Right ventricle myocardium superior (tissue), 1 donor: ENCODE data around the gene UROS. TPM values are rescaled to one million over a fixed set of nuclear protein-coding genes. Genes with fewer than 3 reads are reported as not detected.

Experiments used
- ATAC-seq: fragments of 200-7000 bp; cut with Tn5 transposase; one replicate; pipeline ENCODE4 v1.9.1; 2020; ENCODE audit warnings: mild to moderate bottlenecking; ENCODE audit not compliant: poor library complexity
- DNase-seq: peaks from one replicate; pipeline ENCODE4 v3.0.0-alpha.2; 2020
- intact Hi-C: fragments of 100-400 bp; cut with DNase I; formaldehyde crosslinking; loops from one replicate; pipeline ENCODE4 v1.11.2; 2022
- long read RNA-seq: library from polyadenylated mRNA; unstranded; transcript quantifications from one replicate; pipeline ENCODE4 v2.0.0, GENCODE V29; 2021
- total RNA-seq: library from RNA; stranded (reverse); fragmentation: NEBNext Ultra II Directional; extraction: Animal tissue kit (Norgen Biotek cat#: 25700); gene quantifications from one replicate; pipeline ENCODE4 v1.2.1, GENCODE V29; 2021
- donor health status: DM: no; HTN: yes; CAD: no; lungs with severe emphysema.

Gene UROS
- total RNA-seq = 73.9 TPM
- long read RNA-seq, transcript UROS-204 (10 exons, 1,342 nt) = major isoform, 120 of 166 reads
- long read RNA-seq, partial matches to known transcripts = 3 of 166 reads
- long read RNA-seq, other reads (novel, unspliced or antisense) = 38 of 166 reads

DNA sequence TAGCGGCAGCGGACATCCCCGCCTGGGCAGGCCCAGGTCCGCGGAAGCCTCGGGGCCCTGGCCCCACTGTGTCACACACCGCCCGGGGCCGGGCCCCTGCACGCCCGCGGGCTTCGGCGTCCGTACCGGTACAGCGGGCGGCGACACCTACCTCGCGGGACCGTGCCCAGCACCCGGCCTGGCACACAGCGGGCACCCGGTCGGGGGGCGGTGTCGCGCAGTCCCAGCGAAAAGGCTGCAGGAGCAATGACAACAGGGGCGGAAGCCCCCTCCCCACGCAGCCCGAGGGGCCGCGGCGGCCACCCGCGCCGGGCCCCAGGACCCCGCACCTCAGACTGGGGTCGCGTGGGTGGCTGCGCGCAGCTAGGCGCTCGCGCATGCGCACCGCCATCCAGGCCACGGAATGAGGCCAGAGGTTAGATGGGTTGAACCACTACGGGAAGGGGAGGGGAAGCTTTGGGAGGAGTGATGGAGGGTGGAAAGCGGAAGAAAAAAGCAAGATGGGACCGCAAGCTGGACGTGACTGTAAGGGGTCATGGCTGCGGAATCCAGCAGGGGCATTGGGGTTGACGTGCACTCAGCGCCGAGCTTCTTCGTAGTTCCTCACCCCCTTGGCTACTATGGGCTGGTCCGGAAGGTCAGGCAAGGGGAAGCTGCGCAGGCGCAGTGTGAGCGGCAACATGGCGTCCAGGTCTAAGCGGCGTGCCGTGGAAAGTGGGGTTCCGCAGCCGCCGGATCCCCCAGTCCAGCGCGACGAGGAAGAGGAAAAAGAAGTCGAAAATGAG is at the start of gene UROS, which contains the start of gene BCCIP:
UROS (minus strand) TSS at position 381 of the 785 bp plus-strand sequence. CDS start 6,759 bp downstream, outside the sequence.
BCCIP (plus strand) TSS at position 669 of the 785 bp plus-strand sequence; CDS start at position 681, 12 bp downstream.
- intact Hi-C loops = loop anchor here (10.0 kb wide), 1 partner anchor 88 kb away; no protein-coding TSS in a partner anchor
- ATAC-seq (peak; percentile 98), DNase-seq (peak; percentile 96)

DNA sequence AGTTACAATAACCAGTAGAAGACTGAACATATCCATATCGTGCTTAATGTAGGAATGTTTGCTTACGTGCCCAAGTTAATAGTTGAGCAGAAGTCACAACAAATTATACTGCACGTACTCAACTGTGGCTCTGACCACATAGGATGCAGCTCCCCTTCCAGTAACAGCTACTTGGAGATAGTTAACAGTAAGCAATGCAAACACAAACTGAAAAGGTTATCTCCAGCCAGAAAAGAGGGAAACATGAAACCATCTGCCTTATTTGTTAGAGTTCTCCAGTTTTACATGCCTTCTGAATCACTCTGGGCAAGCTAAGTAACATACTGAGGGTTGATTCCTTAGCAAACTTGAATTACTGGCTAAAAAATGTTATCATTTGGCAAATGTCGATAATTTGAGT is 48.3 kb upstream of the UROS start:
- no peak for ATAC-seq
- intact Hi-C loops = loop anchor here (5.0 kb wide), 1 partner anchor 111 kb away; no protein-coding TSS in a partner anchor
- DNase-seq = no peak

DNA sequence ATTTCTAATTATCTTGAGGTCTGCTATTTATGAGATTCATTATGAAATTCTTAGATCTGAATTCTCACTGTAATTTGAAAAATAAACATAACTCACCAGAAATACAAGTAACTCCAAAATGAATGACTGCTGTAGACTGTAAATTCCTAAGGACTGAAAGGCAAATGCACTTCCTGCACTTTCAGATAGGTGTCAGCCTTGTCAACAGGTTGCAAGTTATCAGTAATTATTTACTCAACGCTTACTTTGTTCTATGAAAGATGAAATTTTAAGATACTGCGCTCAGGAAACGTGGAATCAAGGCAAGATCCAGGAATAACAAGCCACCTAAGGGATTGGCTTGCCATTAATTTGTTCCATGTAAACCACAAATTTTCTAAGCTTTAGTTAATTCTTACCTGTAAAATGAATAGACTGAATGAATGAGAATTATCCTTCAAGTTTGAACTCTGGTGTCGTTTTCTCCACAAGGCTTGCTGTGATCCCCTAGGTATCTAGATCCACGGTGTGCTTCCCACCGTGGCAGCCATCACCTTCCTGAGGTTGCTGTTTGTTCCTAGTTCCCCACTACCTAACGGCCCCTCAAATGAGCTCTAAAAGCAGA is 45.4 kb upstream of the UROS start:
- no peak for ATAC-seq

DNA sequence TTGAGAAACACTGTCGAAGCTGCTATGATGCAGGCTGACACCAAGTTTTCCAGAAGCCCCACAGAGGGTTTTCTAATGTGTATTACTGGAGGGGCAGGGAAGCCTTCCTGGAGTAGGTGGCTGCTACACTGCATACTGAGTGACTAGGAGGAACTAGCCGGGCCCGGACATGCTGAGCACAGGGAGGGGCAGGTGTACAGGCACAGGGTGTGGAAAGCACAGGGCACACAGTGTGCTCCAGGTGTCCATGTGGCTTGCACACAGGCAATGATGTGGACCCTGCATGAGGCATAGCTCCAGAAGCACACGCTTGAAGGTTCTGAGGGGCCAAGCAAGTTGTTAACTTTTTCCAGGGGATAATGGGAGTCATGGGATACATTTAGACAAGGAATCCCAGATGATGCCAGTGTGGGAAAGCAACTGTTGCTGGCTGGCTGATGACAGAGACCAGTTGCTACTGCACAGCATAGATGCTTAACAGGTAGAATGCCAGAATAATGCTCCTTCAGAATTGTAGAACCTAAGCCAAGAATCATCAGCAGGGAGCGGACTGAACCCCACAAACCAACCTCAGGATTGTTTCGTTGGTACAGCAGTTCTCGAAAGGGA is 43.5 kb upstream of the UROS start:
- no peak for ATAC-seq
- DNase-seq = no peak
- intact Hi-C loops = no loop called here

More for the DNA sequence above, 45.4 kb upstream of the UROS start:
- no peak for DNase-seq
- intact Hi-C loops = no loop called here

DNA sequence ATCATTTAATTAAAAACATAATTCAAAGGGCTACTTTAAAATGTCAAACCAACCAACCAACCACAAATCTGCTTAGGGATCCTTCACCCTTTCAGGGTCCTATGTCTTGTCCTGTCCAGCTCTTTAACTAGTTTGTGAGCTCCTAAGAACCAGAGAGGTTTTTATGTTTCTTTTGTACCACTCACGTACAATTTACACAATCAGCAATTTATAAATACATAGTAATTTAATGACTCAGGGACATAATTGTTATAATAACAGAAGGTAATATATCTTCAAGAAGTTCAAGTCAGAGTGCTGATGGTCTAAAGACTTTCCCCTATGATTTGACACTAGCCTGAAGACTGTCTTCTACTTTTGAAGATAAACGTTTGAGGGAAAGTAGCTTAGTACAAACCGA is 42.1 kb upstream of the UROS start:
- ATAC-seq = no peak
- DNase-seq = no peak
- intact Hi-C loops = no loop called here

DNA sequence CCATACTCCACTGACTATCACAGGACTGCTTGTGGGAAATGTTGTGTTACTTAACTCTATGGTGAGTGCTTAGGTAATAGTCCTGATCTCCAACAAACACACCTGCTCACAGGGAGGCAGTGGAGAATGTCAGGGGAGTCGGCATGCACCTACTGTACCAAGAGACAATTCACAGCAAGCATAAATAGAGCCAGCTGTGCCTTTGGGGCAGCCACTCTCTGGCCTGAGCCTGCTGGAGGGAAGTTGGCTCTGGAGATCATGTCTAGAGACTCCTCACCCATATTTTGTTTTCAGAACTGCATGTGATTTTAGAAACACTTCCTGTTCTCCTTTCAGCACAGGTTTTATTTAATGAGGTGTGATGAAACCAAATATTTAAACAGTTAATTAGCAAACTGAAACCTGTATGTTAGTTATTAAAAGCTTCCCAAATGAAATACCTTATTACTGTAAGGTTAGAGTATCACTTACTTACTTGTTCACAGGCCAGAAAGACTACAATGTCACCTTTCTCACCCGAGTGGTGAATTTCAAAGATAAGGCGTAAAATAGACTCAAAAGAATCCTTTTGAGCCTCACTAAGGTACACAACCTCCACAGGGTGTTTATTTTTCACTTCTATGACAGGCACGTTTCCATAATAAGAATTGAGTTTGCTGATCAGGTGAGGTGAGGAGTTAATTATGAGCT is 36.2 kb upstream of the UROS start:
- DNase-seq (no peak), ATAC-seq (no peak)
- intact Hi-C loops = no loop called here

DNA sequence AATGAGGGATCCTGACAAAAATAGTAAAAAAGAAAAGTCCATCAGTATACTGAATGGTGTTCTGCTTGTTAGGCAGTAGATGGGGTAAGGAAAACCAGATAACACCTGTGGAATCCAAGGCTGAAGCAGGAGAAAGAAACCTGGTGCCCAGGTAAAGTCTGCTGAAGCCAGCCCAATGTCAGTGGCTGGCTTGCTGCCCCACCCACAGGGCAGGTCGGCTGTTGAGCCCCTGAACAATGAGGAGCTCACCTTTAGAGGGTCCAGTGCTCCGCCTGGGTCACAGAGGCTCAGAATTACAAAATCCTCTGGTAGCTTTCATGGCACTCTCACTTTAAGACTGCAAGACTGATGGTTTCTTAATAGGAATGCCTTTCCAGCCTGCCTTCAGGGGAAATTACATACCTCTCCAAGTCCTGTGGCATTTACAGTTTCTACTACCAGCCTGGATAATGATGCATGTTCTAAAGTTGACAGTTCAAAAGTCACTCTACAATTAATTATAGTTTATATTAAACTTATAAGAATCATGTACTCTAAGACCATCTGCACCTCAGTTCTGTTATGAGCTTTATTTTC is 34.2 kb upstream of the UROS start:
- intact Hi-C loops = no loop called here
- DNase-seq (no peak), ATAC-seq (no peak)

DNA sequence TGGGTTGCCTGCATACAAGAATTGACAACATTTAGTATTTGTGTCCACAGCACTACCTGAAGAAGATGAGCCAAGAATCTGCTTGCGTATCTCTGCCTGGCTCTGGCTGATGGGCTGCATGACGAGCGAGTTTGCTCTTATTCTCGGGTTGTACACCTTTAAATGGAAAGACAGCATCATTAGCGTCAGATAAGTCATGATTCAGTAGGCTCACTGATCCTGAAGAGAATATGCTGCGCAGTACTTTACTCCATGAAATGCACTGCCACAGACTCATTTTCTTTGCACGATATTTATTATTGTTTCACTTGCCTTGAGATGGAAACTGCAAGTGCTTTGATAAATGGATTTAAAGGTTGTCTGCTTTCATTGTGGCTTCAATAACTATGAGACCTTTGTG is 29.4 kb upstream of the UROS start:
- intact Hi-C loops = no loop called here
- ATAC-seq (no peak), DNase-seq (no peak)

DNA sequence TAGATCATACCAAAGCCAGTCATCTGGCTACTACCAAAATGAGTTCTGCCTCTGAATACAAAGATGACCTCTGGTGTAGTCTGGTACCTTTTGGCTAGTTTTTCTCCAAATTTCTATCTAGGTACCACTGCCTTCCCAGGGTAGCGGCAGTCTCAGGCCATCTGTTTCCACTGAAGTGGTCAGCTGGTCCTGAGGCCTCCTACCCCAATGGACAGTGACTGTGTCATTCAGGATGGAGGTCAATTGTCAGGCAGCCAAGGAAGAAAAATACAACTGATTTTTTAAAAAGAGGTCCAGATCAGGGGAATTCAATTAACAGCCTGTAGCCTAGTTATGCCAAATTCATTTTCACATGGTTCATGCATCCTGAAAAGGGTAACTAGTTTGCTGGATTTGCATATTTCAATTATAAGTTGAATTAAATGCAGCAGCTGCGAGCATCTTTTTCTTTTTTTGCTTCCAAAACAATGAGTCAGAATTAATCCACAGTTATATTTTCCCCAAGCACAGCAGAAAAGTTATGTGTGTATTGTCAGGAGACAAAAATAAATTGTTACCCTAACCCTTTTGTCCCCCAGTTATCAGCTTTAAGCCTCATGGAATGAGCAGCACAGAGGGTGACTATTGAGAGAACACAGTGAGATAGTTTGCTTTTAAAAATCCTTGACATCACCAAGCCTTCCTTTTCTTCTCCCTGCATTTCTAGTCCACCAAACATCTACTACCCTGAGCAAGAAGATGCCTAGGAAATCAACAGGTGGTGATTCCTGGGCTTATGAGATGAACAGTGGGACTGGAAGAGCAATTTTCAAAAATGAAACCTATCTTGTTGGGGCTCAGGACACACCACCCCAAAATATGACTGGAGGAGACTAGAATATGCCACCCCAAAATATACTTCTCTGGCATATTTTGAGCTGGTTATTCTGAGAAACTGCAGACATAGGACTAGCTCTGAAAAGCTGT is 28.0 kb upstream of the UROS start:
- no peak for ATAC-seq
- DNase-seq = no peak
- intact Hi-C loops = no loop called here

DNA sequence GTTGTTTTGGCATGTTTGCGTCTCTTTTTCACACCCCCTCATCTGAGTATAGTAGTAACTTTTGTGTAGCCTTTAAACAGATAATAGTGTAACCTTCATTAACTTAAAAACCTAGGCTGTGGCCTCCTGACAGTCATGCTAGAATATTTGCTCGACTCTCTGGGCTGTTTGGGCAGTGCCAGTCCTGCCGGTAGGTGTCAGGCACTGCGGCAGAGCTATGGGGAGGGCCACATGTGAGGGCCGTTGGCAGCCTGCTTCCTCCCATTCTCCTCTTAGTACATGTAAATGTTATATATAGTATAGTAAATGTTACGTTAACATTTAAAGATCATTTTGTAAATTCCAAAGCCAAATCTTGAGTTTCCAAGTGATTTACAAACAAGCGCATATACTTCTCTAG is 26.4 kb upstream of the UROS start:
- intact Hi-C loops = no loop called here
- DNase-seq (no peak), ATAC-seq (no peak)

DNA sequence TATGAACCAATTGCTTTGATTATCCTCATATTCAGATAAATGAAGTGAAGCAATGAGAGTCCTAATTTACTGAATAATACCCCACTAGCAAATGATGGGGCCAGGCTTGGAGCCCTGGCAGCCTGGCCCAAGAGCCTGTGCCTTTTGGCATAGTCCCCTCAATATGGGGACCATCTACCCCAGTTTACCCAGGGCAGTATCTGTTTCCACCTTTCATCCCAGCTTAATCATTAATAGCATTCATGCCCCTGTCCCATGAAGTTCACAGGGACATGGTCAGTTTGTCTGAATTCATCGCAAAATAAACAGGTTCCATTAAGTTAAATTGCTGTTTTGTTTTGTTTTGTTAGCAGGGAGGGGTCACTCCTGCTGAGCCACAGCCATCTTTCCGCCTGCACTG is 25.8 kb upstream of the UROS start:
- DNase-seq (no peak), ATAC-seq (no peak)
- intact Hi-C loops = no loop called here

DNA sequence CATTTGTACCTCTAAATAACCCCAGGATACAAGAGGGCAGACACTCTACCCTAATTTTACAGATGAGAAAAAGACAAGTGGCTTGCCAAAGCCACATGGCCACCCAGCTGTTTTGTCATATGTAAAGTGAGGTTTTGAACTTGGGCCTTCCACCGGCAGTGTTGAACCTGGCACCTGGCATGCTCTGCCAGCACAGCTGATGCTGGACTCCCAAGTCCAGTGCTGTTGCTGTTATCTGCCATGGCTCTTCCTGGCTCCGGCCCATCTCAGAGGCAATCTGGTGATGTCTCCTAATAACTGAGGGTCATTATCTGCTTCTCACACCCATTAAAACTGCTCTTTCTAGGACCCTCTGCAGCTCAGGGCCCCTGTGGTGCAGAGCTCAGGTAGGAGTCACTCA is 25.3 kb upstream of the UROS start:
- intact Hi-C loops = no loop called here
- DNase-seq (no peak), ATAC-seq (no peak)

DNA sequence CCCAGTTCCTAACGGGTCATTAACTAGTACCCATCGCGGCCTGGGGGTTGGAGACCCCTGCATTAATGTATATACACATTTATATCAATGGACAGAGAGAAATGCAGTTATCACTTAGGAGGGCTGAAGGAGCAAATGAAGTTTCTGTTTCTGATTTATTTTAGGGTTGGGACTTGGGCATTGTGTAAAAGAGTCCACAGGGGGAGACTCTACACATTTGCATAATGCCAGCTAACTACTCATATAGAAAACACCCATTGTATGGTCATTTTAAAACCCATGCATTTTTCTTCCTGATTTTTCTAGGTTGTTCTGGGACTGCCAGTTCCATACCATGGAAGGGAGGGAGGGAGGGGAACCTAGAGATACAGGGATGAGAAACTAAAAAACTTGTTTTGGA is 23.8 kb upstream of the UROS start:
- ATAC-seq = no peak
- intact Hi-C loops = no loop called here

DNA sequence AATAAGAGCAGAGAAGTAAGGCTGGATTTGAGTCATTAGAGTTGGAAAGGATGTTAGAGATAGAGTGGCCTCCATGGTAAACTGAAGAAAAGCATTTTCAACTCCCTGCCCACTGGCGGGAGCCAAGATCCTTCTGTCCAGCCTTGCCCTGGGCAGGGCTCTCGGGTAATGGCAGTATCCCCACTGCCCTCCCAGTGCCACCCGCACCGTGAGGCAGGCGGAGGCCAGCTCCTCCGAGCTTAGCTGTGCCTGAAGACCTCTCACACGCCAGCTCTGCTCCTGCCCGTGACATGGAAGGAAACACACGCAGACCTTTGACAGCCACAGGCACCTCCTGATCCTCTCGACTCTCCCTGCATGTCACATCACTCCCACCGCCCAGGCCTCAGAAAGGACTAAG is 22.6 kb upstream of the UROS start:
- no peak for ATAC-seq
- intact Hi-C loops = no loop called here

More for the DNA sequence above, 23.8 kb upstream of the UROS start:
- DNase-seq = no peak

DNA sequence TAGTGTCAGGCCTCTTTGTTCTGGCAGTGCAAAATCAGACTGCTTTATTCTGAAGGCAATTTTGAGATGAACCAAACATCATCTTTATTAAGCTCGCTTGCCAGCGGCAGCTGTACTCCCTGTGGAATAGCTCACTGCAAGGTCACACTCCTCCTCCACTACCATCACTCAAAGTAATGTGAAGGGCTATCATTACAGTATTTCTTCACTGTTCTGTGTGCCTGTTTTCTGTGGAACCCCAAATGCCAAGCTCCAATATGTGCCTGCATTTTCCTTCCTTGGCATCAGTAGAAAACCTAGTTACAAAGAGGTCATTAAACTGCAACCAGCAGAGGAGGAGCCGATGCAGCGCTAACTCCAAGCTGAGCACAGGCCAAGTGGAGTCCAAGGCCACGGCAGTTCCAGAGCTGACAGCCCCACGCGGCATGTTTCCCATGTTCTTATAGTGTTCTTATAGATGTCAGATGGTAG is 21.7 kb upstream of the UROS start:
- intact Hi-C loops = no loop called here
- DNase-seq = no peak
- peak; percentile 37 for ATAC-seq

More for the DNA sequence above, 22.6 kb upstream of the UROS start:
- DNase-seq = no peak

DNA sequence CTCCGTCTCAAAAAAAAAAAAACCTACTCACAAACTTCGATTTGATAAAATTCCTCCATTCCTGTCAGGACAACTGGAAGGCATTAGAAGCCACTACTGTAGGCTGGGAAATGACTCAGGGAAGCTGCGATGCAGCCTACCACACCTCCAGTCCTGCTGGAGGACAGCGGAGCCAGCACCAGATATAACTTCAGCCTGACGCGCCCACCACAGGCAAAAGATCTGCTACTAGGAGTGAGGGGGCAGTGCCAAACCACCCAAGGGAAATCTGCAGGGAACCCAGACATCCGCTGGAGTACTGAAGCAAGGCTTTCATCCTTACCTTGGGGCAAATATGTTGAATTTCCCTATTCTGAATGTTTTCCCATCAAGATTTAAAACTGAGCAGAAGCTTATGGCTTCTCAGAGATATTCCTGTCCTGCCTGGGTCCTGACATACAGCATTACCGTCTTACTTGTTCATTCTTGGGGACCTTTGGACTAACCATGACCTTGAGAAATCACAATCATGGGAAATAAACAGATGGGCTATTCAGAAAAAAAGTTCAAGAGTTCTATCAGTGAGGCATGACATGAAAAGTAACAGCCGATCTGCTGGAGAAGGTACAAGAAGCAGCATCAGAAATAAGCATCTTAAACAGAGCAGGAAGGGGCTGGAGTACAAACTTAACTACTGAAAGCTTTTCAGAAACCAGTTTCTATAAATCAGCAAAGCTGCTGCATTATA is 20.7 kb upstream of the UROS start:
- DNase-seq = no peak
- ATAC-seq = no peak
- intact Hi-C loops = no loop called here

DNA sequence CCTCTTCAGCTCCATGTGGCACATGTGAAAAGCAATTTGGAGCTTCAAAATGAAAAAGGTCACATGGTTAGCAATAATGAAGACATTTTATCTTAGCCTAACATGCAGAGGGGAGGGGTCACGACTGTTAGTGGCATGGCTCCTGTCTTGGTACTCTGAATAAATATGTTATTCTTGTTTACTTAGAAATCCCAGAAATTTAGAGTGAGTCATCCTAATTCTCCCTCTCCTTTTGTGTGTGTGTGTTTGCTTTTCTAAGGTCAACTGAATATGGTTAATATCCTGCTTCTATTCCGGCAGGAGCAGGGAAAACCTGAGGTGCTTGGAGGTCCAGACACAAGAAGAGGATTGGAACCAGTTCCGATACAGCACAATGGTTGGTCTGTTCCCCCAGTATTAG is 17.9 kb upstream of the UROS start:
- intact Hi-C loops = no loop called here
- ATAC-seq (no peak), DNase-seq (no peak)
